Activated CD8-positive, alpha-beta memory T cell treated with anti-CD3 and anti-CD28 coated beads, Interleukin-2, amount 50 U/mL, for 24 hours (primary cell): ENCODE data around the gene PHAF1.

Experiments used
- DNase-seq: peaks from one replicate; pipeline ENCODE4 v3.0.0-alpha.2; 2020; ENCODE audit errors: extremely low read depth

Gene PHAF1

DNA sequence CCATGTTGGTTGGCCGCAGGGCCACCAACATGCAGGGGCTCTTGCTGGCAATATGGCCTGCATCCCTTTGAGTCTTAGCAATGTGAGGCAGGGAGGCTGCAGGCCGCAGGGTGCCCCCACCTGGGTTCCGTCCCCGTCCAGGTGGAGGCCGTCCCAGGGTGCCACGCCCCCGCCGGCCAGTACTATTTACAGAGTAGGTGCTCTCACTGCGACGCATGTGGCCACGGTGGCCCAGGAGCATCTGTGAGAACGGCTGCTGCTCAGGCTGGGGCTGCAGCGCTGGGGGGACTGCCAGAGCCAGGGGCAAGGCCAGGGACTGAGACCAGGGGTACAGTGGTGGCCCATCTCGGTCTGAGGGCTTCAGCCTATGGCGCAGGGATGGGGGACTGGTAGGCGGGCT lies 70.4 kb downstream of the PHAF1 start:
- DNase-seq = no peak

DNA sequence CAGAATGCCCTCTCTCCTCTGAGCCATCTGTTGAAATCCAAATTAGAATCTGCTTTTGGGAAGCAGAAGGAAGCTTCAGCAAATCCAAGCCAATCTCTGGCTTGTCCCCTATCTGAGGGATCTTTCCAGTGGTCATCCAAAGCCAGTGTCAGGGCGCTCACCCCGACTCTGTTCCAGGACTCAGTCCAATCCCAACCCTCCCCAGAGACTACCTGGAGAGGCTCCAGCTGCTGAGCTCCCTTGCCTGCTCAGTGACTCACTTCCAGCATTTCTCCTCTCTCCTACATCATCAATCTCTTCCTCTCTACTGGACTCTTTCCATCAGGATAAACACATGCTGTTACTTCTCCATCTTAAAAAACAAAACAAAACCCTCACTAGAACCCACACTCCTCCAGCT lies 71.6 kb downstream of the PHAF1 start:
- DNase-seq = no peak

DNA sequence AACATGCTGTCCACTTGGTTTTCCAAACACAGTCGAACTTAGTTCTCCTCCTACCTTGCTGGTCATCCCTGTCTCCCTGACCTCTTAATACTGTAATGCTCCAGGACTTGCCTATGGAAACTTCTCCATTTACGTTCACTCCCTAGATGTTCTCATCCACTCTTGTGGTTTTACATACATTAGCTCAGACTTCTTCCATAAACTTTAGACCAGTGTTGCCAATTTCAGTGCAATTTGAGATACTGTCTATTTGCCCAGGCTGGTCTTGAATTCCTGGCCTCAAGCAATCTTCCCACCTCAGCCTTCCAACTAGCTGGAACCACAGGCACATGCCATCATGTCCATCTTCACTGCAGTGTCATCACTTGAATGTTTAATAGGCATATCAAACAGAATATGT lies 72.5 kb downstream of the PHAF1 start:
- no peak for DNase-seq

DNA sequence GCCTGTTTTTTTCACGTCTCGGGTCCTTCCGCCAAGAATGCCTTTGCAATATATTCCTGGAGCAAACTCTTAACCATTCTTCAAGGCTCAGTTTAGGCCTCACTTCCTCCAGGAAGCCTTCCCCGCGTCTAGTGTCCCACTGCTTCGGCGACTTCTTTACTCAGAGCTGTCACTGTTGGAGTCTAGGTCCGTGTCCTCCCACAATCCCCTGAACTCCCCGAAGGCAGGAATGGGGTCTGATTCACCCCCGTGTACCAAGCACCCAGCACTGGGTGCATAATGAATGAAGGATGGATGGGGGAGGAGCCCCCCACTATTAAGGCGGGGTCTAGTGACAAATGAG lies 73.5 kb downstream of the PHAF1 start:
- no peak for DNase-seq

DNA sequence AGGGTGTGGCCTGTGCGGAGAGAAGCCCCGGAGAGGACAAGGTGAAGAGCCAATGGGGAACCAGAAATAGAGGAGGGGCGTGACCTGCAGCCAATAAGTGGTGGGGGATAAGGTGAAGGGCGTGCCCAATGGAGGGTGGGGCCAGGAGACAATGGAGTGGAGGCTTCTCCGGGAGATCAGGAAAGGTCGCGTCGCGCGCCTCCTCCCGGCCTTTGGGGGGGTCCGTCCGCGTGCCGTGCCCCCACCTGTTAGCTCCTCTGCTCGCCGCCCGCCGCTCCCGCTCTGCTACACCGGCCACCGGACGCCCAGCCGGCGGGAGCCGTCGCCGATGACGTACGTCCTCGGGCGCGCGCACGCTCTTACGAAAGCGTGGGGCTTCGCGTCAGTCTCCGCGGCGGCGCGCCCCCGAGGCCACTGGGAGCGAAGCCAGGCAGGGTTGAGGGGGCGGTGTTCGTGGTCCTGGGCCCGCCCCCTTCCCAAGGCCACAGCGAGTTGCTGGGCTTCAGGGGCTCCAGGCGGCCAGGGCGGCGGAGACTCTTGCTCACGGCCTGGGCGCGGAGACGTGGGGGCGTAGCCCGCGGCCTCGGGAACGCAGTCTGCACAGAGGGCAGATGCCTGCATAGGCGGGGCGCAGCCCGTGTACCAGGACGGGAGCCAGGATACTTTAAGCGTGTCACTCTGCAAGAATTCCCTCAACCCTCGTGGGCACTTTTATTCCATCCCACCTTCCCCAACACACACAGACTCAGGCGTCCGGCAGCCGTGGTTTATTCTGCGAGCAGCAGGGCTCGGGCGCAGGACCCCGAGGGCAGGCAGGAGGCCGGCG lies 74.1 kb downstream of the PHAF1 start, which contains the start of gene MATCAP1:
MATCAP1 (minus strand) TSS at position 337 of the 826 bp plus-strand sequence. CDS start 3,353 bp downstream, outside the sequence.
- peak; percentile 89 for DNase-seq

DNA sequence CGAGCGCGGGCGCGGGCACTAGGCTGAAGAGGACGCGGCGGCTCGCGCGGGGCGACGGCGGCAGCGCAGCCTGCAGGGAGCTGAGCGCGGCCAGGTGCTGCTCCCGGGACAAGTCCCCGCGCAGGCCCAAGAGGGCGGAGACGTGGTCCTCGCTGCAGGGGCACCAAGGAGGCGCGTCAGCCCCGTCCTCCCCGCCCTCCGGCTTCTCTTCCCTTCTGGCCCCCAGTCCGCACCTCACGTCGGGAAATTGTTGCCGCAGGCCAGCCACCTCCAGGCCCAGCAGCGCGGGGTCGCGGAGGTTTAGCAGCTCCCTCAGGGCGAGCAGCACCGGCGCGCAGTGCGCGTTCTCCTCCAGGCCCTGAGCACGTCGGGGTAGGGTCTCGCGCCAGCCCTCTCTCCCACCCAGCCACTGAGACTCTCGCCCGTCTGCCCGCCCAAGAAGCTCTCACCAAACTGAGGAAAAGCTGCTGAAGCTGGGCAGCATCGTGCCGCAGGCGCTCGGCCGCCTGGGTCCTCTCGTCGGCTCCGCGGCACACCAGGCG lies 74.8 kb downstream of the PHAF1 start:
- no peak for DNase-seq

DNA sequence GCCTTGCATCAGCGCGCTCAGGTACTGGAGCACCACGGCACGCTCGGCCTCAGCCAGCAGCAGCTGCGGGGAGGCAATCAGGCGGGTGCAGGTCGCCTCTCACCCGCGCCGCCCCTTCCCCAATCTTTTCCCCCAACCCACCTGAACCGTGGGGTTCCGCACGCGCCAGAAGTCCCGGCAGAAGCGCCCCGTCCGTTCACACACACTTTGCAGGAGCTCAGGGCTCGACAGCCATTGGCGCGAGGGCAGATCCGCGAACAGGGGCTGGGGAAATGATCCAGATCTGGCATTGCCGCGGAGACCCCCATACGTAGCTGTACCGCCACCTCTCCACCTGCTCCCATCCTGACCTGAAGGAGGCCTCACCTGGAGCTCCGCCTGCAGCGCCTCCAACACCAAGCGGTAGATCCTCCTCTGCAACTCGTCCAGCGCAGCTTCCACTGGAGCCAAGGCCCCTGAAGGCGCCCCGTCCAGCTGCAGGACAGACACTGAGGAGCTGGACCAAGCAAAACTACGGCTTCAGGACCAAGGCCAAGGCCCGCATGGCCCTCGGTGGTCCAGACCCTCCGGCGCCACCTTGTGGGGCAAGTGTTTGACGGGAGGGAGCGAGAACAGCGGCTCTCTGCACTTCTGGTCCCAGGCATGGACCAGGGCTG lies 75.4 kb downstream of the PHAF1 start:
- DNase-seq = peak; percentile 62

DNA sequence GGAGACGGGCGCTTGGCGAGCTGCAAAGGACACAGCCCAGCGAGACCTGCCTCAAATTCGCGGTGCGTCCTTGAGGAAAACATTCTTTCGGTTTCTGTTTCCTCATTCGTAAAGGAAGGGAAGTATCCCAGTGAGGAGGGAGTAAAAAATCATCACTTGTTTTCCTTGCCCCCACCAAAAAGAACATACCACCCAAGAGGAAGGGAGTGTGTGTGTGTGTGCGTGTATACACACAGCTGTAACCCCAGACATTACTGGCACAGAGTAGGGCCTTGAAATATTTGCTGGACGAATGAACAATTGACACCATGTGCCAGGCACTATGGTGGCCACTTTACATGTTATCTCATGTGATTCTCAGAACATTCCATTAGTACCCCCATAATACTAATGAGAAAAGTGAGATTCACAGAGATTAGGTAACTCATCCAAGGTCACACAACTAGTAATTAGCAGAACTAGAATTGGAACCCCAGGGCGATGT lies 76.0 kb downstream of the PHAF1 start:
- DNase-seq = no peak

DNA sequence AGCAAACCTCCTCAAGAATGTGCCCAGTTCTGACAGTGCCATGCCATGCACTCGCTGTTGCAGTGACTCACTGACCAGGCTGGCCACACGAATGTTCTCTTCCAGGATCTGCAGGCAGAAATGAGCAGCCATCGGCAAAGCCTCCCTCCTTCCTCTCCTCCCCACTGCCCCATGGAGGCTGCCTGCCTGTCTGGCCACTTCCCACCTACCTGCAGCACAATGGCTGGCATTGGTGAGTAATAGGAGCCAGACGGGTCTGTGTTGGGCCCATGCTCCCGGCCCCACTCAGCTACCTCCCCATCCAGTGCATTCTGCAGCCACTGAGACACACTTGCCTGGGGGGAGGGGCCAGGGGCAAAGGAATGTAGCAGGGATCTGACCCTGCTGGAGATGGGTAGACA lies 76.8 kb downstream of the PHAF1 start:
- DNase-seq = no peak

DNA sequence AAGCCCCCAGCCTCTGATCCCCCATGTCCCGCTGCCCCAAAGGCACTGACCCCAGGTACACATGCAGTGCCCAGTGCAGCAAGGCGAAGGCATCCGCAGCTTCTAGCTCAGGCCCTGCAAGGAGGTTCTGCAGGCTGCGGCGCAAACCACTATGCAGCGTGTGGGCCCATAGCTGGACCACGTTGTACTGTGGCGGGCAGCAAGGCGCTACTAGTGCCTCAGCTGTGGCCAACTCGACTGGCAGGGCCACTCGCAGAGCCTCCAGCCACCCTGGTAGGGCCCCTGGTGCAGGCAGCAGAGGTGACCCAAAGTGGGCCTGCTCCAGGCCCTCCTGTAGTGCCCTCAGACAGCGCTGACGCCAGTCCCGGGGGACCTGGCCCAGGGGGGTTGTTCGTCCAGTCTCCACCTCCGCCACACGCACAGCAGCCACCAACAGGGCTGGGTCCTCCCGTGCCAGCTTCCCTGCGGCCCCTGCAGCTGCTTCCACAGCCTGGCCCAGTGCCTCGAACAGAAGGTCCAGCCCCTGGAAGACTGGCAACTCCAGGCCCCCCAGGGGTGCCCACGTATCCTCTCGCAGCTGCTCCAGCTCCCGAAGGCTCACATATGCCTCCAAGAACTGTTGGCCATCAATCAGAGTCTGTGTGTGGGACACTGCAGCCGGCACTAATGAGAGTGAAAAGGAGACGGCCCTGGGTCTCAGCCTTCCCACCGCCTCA lies 77.6 kb downstream of the PHAF1 start:
- DNase-seq = no peak

DNA sequence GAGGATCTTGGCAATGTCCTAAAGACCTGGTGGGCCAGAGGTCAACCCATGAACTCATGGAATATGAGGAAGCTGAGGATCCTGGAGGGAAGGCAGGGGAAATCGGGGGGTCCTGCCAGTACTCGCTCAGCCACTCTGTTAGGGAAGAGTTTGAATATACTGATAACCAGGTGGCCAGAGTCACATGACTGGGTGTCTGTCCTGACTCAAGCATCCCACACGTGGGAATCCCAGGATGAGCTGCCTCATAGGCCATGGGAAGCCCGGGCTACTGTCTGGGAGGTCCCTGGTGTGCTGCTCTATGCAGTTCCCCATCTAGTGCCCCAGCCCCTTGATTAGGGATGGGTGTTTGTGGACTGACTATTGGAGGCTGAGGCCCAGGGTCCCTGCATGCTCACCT lies 78.6 kb downstream of the PHAF1 start:
- DNase-seq = no peak

DNA sequence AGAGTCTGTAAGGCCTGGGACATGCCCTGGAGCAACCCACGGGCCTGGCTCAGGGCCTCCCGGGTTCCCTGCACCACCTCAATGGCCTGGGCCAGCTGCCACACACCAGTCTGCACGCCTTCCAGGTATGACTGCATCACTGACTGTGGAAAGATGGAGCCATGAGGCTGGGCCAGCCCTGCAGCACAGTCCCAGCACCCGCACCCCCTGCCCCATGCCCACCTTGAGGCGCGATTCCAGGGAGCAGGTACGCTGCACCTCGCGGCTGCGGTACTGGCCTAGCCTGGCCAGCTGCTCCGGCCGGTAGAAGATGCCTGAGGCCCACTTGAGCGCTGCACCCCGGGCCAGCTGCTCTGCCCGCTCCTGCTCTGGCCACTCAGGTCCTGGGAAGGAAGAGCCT lies 79.1 kb downstream of the PHAF1 start:
- DNase-seq = no peak

DNA sequence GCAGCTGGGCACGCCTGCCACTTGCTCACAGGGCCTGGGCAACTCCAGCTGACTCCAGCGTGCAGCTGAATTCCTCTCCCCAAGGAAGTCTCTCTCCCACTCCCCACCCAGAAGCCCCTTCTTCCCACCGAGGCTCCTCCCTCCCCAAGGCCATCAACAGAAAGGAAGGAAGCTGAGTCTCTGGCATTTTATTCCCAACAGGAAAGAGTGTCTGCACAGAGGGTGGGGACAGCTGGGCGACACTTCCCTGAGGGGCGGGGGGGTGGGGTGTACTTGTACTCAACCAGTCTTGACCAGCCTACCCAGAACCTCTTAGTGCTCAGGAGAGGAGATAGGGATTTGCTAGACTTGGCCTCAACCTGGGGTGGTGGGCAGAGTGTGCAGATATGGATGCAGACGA lies 80.3 kb downstream of the PHAF1 start, which contains the start of gene EXOC3L1:
EXOC3L1 (minus strand) TSS at position 96 of the 400 bp plus-strand sequence. CDS start 460 bp downstream, outside the sequence.
- no peak for DNase-seq

DNA sequence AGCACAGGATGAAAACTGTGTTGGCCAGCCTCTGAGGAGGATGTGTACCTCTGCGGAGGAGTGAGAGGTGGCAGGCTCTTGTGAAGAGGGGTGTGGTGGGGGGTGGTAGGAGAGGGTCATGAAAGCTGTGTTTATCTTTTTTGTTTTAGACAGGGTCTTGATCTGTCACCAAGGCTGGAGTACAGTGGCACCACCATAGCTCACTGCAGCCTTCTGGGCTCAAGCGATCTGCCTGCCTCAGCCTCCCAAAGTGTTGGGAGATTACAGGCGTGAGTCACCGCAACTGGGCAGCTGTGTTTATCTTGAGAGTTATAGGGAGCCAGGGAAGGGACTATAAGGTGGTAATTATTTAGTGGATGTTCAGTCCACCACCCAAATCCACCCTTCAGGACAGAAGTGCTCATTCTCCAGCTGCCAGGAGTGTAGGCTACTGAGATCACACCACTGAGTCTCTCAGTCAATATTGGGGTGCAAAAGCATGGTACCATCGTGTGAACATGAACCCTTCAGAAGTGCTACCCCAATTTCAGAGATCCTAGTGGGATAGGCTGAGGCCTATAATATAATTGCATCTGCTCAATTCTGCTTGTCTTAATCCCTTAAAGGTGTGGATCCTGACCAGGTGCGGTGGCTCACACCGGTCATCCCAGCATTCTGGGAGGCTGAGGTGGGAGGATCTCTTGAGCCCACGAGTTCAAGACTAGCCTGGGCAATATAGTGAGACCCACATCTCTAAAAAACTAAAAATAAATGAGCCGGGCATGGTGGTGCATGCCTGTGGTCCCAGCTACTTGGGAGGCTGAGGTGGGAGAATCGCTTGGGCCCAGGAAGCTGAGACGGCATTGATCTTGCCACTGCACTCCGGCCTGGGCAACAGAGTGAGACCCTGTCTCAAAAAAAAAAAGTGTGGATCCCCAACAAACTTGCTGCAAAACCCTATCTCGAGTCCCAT lies 81.0 kb downstream of the PHAF1 start:
- no peak for DNase-seq

DNA sequence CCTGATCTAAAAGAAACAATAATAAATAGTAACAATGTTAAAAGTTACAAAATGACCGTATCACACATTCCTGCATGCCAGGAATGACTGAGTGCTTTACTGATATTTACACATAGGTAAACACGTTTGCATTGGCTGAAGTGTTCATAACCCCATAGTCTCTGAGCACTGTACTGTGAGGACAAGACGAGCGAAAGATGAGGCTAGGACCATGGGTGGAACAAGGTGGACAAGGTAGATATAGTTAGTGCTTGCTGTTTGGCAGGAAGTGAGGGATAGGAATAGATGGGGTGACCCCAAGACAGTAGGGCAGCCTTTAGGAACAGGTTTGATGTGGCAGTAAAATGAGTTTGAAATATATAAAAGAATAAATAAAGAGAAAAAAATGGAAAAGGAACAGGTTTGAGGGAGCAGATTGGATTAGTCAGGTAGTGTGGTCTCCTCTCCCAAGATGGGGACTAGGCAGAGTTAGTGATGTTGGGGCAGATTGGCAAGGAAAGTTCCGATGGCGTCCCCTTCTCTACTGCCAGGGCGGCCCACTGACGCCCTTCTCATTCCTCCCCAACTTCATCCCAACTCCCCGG lies 81.8 kb downstream of the PHAF1 start:
- no peak for DNase-seq

DNA sequence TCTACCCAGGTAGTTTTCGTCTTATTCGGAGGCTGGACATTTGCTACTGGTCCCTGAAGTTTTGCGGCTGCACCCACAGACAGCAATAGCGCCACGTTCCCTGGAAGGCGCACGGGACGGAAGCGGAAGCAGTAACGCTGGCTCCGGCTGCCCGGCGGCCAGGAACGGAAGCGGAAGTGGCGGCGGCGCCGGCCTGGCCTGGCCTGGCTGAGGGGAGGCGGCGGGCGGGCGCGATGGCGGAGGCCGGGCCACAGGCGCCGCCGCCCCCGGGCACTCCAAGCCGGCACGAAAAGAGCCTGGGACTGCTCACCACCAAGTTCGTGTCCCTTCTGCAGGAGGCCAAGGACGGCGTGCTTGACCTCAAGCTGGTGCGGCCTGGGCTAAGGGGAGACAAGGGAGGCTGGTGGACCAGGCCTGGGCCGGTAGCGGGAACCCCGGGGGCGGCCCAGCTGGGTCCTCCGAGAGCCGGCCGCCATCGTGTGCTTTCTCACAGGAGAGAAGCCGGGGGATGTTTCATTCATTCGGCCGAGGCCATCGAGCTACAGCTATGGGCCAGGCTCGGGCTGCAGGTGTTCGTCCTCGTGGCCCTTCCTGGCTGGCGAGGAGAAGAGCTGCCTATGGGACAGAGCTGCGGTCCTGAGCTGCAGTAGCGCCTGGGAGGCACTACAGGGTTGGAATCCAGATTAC lies 82.4 kb downstream of the PHAF1 start, which contains the start of gene E2F4:
E2F4 (plus strand) TSS at position 161 of the 687 bp plus-strand sequence; CDS start at position 234, 73 bp downstream.
- peak; percentile 75 for DNase-seq

DNA sequence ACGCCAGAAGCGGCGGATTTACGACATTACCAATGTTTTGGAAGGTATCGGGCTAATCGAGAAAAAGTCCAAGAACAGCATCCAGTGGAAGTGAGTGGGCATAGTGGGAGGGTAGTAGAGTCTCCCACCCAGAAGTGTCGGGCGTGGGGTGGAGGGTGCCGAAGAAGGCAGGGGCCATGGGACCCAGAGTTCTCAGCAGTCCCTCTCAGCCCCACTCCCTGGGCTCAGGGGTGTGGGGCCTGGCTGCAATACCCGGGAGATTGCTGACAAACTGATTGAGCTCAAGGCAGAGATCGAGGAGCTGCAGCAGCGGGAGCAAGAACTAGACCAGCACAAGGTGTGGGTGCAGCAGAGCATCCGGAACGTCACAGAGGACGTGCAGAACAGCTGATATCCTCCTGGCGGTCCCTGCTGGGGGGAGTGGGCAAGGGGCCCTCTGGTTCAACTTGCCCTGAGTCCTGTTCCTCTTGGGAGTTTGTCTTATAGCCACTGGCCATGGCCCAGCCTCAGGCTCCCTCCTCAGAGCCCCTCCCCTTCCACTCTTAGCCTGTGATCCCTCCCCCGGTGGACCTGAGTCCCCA lies 83.1 kb downstream of the PHAF1 start:
- DNase-seq = no peak

DNA sequence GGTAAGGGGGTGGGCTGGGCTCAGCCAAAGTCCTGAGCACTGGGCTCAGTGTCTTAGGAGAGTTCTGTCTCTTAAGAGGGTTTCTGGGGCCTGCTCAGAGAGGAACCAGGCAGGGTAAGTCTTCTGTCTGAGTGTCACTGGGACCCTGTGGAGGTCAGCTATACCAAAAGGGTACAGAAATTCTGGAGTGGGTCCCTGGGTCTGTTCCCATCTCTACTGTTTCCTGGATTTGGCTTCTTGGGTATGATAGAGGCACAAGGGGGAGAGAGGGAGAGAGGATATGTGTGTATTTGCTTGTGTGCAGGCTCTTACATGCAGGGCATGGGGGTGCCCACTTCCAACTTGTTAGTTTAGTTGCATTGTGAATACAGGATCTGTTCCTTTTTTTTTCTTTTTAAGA lies 83.8 kb downstream of the PHAF1 start:
- DNase-seq = no peak

DNA sequence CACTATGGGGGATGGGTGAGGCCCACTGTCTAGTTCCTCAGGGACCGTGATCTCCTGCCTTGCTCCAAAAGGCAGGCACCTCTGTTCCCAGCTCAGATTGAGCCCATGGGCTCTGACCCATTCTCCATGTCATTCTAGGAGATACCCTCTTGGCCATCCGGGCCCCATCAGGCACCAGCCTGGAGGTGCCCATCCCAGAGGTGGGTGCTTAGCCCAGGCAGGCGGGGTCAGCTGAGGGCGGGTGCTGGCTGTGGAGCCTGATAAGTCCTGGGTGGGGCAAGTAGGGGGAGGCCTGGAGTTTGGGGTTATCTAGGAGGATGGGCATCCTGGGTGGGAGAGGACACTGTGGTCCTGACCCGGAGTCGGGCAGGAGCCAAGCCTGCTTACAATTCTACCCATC lies 84.5 kb downstream of the PHAF1 start:
- DNase-seq = no peak

DNA sequence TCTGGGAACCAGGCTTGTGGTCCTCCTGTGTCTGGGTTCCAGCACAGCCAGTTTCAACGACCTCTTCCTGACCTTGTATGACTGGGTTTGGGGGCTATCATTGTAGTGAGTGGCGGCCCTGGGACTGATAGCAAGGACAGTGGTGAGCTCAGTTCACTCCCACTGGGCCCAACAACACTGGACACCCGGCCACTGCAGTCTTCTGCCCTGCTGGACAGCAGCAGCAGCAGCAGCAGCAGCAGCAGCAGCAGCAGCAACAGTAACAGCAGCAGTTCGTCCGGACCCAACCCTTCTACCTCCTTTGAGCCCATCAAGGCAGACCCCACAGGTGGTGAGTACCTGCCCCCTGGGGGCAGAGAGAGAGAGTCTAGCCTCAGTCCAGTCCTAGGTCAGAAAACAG lies 85.9 kb downstream of the PHAF1 start:
- no peak for DNase-seq
